WTC11 (cell line): Measurements from ENCODE around the gene TAF13. TPM values are rescaled to one million over a fixed set of nuclear protein-coding genes. Genes with fewer than 3 reads are reported as not detected.

Experiments
- AFF4 ChIP-seq: sonication (generic); formaldehyde crosslinking; IDR thresholded peaks from 2 replicates; pipeline ENCODE4 v1.8.1; 2023; ENCODE audit warnings: mild to moderate bottlenecking, missing genetic modification reagents, borderline replicate concordance
- CREM ChIP-seq: sonication (generic); formaldehyde crosslinking; IDR thresholded peaks from 2 replicates; pipeline ENCODE4 v1.8.1; 2022; ENCODE audit warnings: mild to moderate bottlenecking, missing genetic modification reagents, moderate library complexity
- ELF4 ChIP-seq: sonication (generic); formaldehyde crosslinking; IDR thresholded peaks from 2 replicates; pipeline ENCODE4 v1.8.1; 2022; ENCODE audit warnings: low read depth, mild to moderate bottlenecking, moderate library complexity, missing genetic modification reagents
- EMX1 ChIP-seq: fragments of 250-450 bp; sonication (Bioruptor Pico); IDR thresholded peaks from 2 replicates; pipeline ENCODE4 v1.8.0; 2021; ENCODE audit warnings: mild to moderate bottlenecking
- ETV6 ChIP-seq: sonication (generic); formaldehyde crosslinking; IDR thresholded peaks from 2 replicates; pipeline ENCODE4 v1.8.1; 2022; ENCODE audit warnings: mild to moderate bottlenecking, missing genetic modification reagents
- GRHL2 ChIP-seq: fragments of 250-450 bp; sonication (Bioruptor Pico); IDR thresholded peaks from 2 replicates; pipeline ENCODE4 v1.8.0; 2022; ENCODE audit warnings: mild to moderate bottlenecking, moderate library complexity; ENCODE audit not compliant: insufficient replicate concordance, severe bottlenecking
- HMGXB4 ChIP-seq: sonication (generic); formaldehyde crosslinking; IDR thresholded peaks from 2 replicates; pipeline ENCODE4 v1.8.1; 2023; ENCODE audit warnings: mild to moderate bottlenecking, moderate library complexity, missing genetic modification reagents
- JAZF1 ChIP-seq: fragments of 250-450 bp; sonication (Bioruptor Pico); IDR thresholded peaks from 2 replicates; pipeline ENCODE4 v1.9.0; 2021; ENCODE audit warnings: moderate library complexity, mild to moderate bottlenecking, inconsistent platforms
- MAX ChIP-seq: sonication (generic); formaldehyde crosslinking; IDR thresholded peaks from 2 replicates; pipeline ENCODE4 v1.8.0; 2022; ENCODE audit warnings: mild to moderate bottlenecking, missing genetic modification reagents
- MXD4 ChIP-seq: fragments of 250-450 bp; sonication (Bioruptor Pico); IDR thresholded peaks from 2 replicates; pipeline ENCODE4 v1.8.0; 2021; ENCODE audit warnings: mild to moderate bottlenecking, moderate library complexity, borderline replicate concordance
- MYBL2 ChIP-seq: sonication (generic); formaldehyde crosslinking; IDR thresholded peaks from 2 replicates; pipeline ENCODE4 v1.8.1; 2023; ENCODE audit warnings: mild to moderate bottlenecking, moderate library complexity, missing genetic modification reagents
- NFATC4 ChIP-seq: fragments of 250-450 bp; sonication (Bioruptor Pico); IDR thresholded peaks from 2 replicates; pipeline ENCODE4 v1.9.0; 2021; ENCODE audit warnings: mild to moderate bottlenecking
- NR2C2 ChIP-seq: sonication (generic); formaldehyde crosslinking; IDR thresholded peaks from 2 replicates; pipeline ENCODE4 v1.8.0; 2022; ENCODE audit warnings: mild to moderate bottlenecking, missing genetic modification reagents
- PRRX2 ChIP-seq: fragments of 250-450 bp; sonication (Bioruptor Pico); IDR thresholded peaks from 2 replicates; pipeline ENCODE4 v1.8.0; 2021; ENCODE audit warnings: mild to moderate bottlenecking
- RORB ChIP-seq: fragments of 250-450 bp; sonication (Bioruptor Pico); IDR thresholded peaks from 2 replicates; pipeline ENCODE4 v1.9.0; 2021; ENCODE audit warnings: mild to moderate bottlenecking
- SOX15 ChIP-seq: fragments of 250-450 bp; sonication (Bioruptor Pico); IDR thresholded peaks from 2 replicates; pipeline ENCODE4 v1.9.0; 2021; ENCODE audit warnings: mild to moderate bottlenecking
- USF1 ChIP-seq: sonication (generic); formaldehyde crosslinking; IDR thresholded peaks from 2 replicates; pipeline ENCODE4 v1.8.0; 2022; ENCODE audit warnings: mild to moderate bottlenecking, missing genetic modification reagents
- ZMAT4 ChIP-seq: fragments of 250-450 bp; sonication (Bioruptor Pico); IDR thresholded peaks from 2 replicates; pipeline ENCODE4 v1.9.0; 2021; ENCODE audit warnings: mild to moderate bottlenecking
- ZNF121 ChIP-seq: sonication (generic); formaldehyde crosslinking; IDR thresholded peaks from 2 replicates; pipeline ENCODE4 v1.8.0; 2023; ENCODE audit warnings: missing genetic modification reagents
- ZNF232 ChIP-seq: sonication (generic); formaldehyde crosslinking; IDR thresholded peaks from 2 replicates; pipeline ENCODE4 v1.8.0; 2022; ENCODE audit warnings: mild to moderate bottlenecking, missing genetic modification reagents
- ZNF416 ChIP-seq: fragments of 250-450 bp; sonication (Bioruptor Pico); IDR thresholded peaks from 2 replicates; pipeline ENCODE4 v1.9.0; 2021; ENCODE audit warnings: mild to moderate bottlenecking, inconsistent platforms
- ZNF671 ChIP-seq: fragments of 250-450 bp; sonication (Bioruptor Pico); IDR thresholded peaks from 2 replicates; pipeline ENCODE4 v1.8.0; 2021; ENCODE audit warnings: mild to moderate bottlenecking
- total RNA-seq: library from RNA; stranded (reverse); gene quantifications from 3 replicates; pipeline ENCODE4 v1.2.3, GENCODE V29; 2021
- TF ChIP-seq, protein P1 (sequence below): sonication (generic); formaldehyde crosslinking; IDR thresholded peaks from 2 replicates; pipeline ENCODE4 v1.8.1; 2022; ENCODE audit warnings: mild to moderate bottlenecking, missing genetic modification reagents, moderate library complexity, borderline replicate concordance
- TF ChIP-seq, protein P2 (sequence below): fragments of 250-450 bp; sonication (Bioruptor Pico); IDR thresholded peaks from 2 replicates; pipeline ENCODE4 v1.8.0; 2021; ENCODE audit warnings: mild to moderate bottlenecking
- TF ChIP-seq, protein P3 (sequence below): sonication (generic); formaldehyde crosslinking; IDR thresholded peaks from 2 replicates; pipeline ENCODE4 v1.8.0; 2022; ENCODE audit warnings: mild to moderate bottlenecking, missing genetic modification reagents
- TF ChIP-seq, protein P4 (sequence below): sonication (generic); formaldehyde crosslinking; IDR thresholded peaks from 2 replicates; pipeline ENCODE4 v1.8.0; 2023; ENCODE audit warnings: missing genetic modification reagents

Gene TAF13
- total RNA-seq, 1 experiment from 2014 or later = 43.0 TPM

DNA sequence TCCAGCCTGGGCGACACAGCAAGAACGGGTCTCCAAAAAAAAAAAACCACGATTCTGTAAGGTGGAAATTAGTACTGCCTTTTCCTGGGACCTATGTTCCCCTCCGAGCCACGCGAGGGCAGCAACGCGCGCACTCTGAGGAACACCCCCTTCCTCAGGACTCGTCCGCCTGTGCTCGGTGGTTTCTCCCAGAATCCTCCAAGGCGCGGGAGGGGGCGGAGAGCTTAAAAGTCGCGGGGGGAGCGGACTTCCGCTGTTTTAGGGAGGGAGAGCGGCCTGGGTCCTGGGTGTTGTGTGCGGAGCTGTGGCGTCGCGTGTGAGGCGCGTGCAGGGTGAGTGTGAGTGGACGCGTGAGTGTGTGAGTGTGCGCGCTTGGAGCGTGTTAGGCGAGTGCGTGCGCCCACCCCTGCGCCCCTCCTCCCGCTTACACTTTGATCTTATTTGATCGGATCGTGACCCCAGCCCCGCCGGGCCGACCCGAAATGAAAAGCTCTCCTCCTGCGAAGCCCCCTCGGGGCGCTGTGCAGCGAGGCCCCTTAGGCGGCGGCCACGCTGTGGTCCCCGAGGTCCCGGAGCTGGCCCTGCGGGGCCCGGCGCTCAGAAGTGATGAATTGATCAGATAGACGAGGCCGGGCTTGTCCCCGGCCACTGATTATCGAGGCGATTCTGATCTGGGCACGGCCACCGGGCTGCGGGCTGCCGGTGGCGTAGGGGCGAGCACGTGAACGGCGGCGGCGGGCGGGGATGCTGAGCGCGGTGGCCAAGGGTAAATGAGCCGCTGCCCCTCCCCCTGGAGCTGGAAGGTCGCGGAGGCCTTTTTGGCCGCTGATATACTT is 24.4 kb upstream of the TAF13 start (continued):
- TF ChIP-seq HMGXB4 (CRISPR knock-in tag) (peak; percentile 92), MAX (CRISPR knock-in tag) (peak; percentile 94), ZNF232 (CRISPR knock-in tag) (peak; percentile 55; the same call in 1 of the 2 replicates), ZMAT4 (CRISPR knock-in tag) (peak; percentile 96), GRHL2 (no peak), EMX1 (CRISPR knock-in tag) (peak; percentile 93), USF1 (CRISPR knock-in tag) (peak; percentile 8; the same call in 1 of the 2 replicates), RORB (CRISPR knock-in tag) (no peak), ELF4 (CRISPR knock-in tag) (0 out of 2 replicates have a peak, but pooled peaks have one; percentile 28), SOX15 (CRISPR knock-in tag) (no peak), AFF4 (0 out of 2 replicates have a peak, but pooled peaks have one; percentile 26), ETV6 (CRISPR knock-in tag) (peak; percentile 95), ZNF671 (CRISPR knock-in tag) (peak; percentile 90), JAZF1 (CRISPR knock-in tag) (no peak), ZNF121 (CRISPR knock-in tag) (no peak), PRRX2 (CRISPR knock-in tag) (peak; percentile 83; the same call in 1 of the 2 replicates), CREM (CRISPR knock-in tag) (peak; percentile 85), MYBL2 (no peak), NR2C2 (CRISPR knock-in tag) (peak; percentile 68; the same call in 1 of the 2 replicates), ZNF416 (CRISPR knock-in tag) (peak; percentile 95; the same call in 1 of the 2 replicates), MXD4 (no peak), NFATC4 (CRISPR knock-in tag) (peak; percentile 89)
- TF ChIP-seq, protein P1, sequence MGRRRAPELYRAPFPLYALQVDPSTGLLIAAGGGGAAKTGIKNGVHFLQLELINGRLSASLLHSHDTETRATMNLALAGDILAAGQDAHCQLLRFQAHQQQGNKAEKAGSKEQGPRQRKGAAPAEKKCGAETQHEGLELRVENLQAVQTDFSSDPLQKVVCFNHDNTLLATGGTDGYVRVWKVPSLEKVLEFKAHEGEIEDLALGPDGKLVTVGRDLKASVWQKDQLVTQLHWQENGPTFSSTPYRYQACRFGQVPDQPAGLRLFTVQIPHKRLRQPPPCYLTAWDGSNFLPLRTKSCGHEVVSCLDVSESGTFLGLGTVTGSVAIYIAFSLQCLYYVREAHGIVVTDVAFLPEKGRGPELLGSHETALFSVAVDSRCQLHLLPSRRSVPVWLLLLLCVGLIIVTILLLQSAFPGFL (CRISPR knock-in tag) = peak; percentile 87; the same call in 1 of the 2 replicates
- TF ChIP-seq, protein P2, sequence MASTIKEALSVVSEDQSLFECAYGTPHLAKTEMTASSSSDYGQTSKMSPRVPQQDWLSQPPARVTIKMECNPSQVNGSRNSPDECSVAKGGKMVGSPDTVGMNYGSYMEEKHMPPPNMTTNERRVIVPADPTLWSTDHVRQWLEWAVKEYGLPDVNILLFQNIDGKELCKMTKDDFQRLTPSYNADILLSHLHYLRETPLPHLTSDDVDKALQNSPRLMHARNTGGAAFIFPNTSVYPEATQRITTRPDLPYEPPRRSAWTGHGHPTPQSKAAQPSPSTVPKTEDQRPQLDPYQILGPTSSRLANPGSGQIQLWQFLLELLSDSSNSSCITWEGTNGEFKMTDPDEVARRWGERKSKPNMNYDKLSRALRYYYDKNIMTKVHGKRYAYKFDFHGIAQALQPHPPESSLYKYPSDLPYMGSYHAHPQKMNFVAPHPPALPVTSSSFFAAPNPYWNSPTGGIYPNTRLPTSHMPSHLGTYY = peak; percentile 93
- TF ChIP-seq, protein P3, sequence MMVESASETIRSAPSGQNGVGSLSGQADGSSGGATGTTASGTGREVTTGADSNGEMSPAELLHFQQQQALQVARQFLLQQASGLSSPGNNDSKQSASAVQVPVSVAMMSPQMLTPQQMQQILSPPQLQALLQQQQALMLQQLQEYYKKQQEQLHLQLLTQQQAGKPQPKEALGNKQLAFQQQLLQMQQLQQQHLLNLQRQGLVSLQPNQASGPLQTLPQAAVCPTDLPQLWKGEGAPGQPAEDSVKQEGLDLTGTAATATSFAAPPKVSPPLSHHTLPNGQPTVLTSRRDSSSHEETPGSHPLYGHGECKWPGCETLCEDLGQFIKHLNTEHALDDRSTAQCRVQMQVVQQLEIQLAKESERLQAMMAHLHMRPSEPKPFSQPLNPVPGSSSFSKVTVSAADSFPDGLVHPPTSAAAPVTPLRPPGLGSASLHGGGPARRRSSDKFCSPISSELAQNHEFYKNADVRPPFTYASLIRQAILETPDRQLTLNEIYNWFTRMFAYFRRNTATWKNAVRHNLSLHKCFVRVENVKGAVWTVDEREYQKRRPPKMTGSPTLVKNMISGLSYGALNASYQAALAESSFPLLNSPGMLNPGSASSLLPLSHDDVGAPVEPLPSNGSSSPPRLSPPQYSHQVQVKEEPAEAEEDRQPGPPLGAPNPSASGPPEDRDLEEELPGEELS = peak; percentile 94
- TF ChIP-seq, protein P4, sequence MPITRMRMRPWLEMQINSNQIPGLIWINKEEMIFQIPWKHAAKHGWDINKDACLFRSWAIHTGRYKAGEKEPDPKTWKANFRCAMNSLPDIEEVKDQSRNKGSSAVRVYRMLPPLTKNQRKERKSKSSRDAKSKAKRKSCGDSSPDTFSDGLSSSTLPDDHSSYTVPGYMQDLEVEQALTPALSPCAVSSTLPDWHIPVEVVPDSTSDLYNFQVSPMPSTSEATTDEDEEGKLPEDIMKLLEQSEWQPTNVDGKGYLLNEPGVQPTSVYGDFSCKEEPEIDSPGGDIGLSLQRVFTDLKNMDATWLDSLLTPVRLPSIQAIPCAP (CRISPR knock-in tag) = 0 out of 2 replicates have a peak, but pooled peaks have one; percentile 59
